Skeletal muscle cell (primary cell): ENCODE data around the gene WASF2.
A peak's percentile ranks its signal among the peaks of the same experiment; 100 is the strongest.
"Not testable (repeated sequence)": the region's sequence is repeated elsewhere in the genome, so short reads cannot be mapped to it uniquely, and the experiment has no call there.

Experiments used
- DNase-seq: peaks from one replicate; pipeline ENCODE4 v3.0.0-alpha.2; 2010; ENCODE audit warnings: low read depth
- H3K4me3 ChIP-seq: 2 replicates; pipeline ENCODE4 v1.5.1; 2011; ENCODE audit warnings: low read depth, mild to moderate bottlenecking, control low read depth, low read length, moderate library complexity

Gene WASF2

DNA sequence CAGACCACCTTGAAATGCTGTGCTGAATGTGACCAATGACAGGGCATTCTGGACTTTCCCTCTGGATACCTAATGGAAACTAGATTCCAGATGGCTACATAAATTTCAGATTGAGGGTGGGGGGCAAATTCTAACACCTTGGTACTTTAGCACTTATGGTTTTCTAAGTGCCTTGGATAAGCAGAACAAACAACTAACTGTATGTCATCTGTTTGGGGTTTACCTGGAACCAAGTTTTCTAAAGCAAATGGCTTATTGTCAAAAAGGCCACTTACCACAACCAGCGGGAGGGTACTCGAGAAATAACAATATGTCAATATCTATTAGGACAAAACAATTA is 58.4 kb downstream of the WASF2 start:
- no peak overlapping the region for H3K4me3 ChIP-seq
- DNase-seq, result no peak

DNA sequence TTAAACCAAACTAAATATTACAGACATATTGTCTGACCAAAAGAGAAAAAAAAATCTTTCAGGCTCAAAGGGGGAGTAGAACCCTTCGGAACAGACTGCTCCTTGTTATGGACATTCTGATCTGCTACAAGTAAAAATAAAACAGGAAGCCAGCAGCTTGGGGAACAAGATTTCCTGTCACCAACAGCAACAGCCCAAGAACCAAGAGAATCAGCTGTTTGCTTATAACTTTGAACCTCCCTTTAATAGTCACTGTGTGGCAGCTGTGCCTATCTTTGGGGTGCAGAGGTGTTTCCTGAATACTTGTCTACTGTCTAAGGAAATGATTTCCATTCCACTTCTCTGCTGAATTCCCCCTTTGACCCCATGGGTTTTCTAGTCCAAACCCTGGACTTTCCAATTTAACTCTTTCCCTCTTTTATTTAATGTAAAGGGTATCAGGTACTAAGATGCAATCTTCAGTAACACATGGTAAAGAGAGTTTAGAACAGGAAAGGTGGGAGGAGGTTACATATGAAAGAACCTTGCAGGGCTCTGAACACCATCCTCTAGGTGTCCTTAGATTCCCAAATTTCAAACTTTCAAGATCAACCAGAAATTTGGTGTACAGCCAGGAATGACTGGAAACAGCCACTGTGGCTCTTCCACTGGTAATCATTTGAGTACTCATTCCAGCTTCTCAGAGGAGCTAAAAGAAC is 58.9 kb downstream of the WASF2 start:
- H3K4me3 ChIP-seq, result no peak overlapping the region
- DNase-seq, result no peak

DNA sequence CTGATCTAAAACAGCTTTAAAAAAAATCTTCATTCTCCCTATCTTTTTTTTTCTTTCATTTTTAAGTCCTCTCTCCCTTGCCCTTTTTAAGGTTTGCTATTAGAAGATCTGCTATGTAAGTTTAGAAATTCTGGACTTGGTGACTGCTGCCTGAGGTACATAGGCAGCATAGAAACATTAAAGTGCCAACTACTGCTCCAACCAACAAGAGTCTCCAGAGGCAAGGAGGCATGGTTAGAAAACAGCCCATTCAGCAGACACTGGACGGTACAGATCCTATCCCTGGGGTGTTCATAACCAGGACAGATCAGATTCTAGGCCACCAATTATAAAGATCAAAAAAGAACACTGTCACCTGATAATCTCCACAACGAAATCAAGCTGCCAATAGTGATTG is 60.9 kb downstream of the WASF2 start:
- no peak overlapping the region for H3K4me3 ChIP-seq
- no peak for DNase-seq

DNA sequence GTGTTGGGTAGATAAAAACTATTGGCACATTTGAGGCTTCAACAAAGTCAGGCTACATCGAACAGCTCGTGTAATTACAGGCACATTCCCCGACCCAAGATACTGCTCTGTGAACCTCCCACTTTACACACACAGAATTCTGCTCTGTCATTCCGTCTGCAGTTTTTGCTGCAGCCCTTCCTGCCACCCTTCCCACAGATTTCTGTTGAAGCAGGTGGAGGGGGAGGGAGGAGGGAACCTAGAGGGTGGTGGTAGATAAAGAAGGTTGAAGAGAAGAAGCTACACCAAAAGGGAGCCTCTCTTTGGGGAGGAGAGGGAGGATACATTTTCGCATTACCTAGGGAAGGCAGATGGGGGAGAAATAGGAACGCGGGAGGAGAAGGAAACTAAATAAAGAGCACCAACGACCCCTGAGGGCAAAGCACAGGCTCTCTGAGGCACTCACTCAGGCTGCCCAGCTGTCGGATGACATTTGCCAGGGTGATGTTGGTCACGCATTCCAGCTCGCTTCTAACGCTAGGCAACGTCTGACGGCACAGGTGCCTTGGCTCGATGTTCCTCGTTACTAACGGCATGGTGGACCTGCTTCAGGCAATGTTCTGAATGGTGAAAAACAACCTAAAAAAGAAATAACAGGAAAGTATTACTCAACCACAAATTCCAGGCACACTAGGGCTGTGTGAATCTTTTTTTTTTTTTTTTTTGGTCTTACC is 61.5 kb downstream of the WASF2 start:
- no peak for DNase-seq
- no peak overlapping the region for H3K4me3 ChIP-seq

DNA sequence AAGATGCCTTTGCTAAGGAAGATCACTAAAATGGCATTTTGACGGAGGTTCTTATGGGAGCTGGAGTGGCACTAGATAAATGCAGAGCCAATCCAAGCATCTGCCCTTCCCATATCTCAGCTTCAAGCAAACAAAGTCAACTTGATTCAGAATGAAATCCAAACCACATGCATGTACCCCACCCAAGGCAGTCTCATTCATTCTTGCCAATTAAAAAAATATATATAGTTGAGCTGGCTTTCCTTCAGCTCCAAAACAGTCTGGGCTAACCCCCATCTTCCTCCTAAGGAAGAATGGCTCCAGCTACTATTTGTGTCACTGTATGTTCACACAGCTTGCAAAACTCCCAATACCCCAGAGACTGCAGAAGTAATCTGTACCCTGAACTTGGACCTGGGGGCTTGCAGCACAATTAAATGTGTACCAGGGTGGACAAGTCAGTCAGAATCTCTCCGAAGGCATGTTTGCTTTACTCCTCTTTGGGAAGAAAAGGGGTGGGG is 62.1 kb downstream of the WASF2 start:
- no peak overlapping the region for H3K4me3 ChIP-seq
- DNase-seq, result no peak

DNA sequence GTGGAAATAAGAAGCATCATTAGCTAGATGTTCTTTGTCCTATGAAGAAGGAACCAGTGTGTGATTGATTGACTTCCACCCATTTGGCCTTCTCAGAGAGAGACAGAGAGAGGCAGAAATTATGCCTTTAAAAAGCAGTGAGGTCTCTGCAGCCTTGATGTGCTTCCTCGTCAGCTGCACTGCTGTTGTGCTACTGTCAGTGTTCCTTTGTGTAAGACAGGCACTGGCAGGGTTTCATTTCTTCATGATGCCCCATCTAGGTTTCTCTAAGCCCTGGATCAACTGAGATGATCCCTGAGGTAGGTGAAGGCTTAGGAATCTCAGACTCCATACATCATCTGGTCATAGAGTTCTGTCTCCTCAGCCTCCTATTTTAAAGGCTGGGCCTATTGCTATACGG is 62.6 kb downstream of the WASF2 start:
- DNase-seq, result no peak
- H3K4me3 ChIP-seq, result no peak overlapping the region

DNA sequence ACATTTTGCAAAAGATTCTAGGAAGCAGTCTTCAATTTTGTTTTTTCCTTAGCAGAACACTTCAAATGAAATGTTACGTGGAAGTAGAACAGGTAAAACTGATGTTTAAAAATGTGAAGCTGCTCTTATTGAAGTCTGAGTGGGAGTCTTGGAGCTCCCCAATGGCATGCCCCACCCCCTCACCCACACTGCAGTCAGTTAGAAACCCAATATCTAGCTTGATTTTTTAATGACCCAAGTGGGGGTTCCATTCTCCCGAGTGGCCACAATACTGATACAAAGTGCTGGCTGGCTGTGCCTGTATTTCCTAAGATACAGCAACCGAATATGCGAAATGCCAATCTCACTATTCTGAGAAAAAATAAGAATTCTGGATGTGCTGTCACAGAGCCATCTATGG is 66.3 kb downstream of the WASF2 start:
- DNase-seq, result no peak
- no peak overlapping the region for H3K4me3 ChIP-seq

DNA sequence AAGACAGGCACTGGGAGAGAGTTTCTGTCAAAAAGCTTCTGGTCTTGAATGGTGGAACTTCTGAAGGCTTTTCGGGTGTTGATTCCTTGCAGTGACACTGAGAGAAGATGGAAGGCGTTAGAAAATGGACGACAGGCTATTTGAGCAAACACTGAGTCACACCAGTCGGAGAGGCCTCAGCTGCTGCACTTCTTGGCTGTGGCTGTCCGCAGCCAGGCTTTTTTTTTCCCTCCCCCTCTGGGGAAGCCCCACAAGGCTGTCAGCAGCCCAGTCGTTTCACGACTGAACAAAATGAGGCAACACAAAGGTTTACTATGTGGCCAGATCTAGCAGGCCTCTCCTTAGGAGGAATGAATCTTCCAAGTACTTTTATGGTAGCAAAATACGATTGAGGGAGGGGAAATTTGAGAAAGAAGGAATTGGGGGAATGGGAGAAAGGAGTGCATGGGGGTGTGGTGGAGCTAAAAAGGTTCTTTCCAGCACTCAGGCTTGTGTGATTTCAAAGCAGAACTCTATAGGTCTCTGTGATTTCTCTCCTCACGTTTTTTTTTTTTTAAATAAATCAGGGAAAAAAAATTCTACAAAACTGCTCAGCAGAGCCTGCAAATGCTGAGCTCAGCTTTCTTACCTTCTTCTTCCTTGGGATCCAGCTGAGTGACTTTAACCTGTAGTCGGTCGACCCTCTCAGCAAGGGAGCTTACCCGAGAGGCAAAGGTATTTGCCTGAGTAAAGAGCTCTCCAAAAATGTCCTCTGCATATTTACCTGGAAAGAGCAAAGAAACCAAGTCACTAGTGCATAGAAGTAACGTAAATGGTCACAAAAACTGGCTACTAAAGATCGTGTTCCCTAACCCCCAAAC is 71.4 kb downstream of the WASF2 start:
- DNase-seq, result peak; percentile 88
- no peak overlapping the region for H3K4me3 ChIP-seq

DNA sequence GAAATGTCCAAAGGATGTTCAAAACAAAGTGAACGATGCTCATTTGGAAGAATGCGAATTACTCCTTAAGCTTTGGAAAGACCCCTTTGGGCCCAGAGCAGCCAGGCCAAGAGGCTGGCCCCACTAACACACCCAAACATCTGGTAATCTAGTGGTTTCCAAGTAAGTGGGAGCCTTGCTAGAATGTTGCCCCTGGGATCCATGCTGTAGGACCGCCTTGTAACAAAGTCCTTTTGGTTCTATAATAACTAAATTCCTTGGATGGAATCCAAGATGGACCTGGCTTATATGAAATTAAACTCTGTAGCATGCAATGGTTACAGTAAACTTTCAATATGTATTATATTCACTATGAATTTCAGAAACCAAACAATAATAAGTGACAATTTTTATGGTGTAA is 72.3 kb downstream of the WASF2 start:
- no peak overlapping the region for H3K4me3 ChIP-seq
- DNase-seq, result no peak

DNA sequence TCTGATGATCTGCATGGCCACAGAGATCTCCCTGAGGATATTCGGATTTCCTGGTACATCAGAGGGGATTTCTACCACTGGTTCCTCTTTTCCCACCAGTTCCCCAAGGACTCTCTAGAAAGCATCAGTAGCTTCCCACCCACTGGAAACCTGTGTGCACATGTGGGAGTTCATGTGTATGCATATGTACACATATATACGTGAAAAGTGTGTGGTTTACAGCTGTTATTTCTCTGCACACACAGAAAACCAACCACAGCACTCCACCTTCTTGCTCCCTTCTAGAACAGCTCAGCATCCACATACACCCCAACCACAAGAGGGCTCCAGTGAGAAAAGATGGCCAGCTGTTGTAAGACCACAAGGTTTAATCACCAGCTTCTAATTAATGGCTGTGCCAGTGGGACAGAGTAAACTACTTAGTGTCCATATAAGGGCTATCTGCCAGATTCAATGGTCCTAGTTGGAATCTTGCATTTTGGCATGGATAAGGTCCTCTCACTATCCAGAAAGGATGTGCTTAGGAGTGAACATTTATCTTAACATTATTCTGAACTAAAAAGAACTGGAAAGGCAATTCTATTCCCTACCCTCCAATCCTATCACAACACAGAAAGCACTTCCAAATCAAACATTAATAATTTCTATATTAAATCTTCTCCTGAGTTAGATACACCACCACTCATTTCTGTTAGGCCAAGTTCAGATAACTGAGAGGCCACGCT is 73.4 kb downstream of the WASF2 start:
- DNase-seq, result no peak
- no peak overlapping the region for H3K4me3 ChIP-seq

DNA sequence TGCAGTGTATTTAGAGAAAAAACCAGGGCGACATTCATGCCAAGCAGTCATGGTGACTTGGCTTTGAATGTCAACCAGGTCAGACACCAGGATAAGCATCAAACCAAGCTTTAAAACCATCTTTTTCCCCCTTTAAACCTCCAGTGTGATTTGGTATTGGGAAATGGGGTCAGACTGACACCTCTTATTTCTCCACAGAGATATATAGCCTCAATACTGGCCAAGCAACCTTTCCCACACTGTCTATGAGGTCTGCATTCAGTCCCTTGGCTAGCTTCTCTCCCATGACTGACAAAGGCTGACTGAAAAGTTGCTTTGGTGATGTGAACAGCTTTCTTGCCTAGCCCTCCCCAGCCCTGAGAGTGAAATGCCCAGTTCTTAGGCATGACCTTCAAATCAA is 75.9 kb downstream of the WASF2 start:
- no peak for DNase-seq
- H3K4me3 ChIP-seq, result no peak overlapping the region

DNA sequence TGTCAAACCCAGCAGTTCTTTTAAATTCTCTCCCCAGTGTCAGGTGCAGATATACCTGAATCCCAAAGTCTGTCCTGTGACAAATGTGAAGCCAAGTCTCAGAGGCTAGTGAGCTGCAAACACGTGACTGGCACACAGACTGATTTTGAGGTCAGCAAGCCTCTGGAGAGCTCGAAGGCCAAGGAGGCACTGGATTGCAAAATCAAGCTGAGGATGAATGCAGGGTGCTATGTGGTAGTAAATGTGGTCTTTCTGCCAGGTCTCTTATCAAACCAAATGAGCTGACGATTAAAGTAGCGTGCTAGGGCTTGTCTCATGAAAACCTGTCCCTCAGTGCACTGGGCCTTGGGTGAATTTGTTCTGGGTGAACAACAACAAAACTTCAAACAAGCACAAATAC is 77.0 kb downstream of the WASF2 start:
- DNase-seq, result no peak

DNA sequence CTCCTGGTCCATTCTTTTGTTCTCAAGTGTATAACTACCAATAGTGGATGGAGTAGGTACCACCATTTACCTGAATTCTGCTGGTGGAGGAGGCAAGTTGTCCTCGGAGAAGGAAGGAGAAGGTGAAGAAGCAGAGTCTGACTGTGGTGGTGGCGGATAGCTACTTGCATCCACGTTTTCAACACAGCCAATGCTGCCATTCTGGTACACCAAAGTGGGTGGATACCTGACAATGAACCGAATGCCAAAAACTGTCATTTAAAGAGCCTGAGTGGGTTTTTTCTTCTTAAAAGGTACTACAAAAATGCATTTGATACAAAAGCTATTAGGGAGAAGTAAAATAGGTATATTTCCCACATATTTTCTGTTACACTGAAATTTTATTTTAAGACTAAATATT is 77.5 kb downstream of the WASF2 start:
- DNase-seq, result no peak
- H3K4me3 ChIP-seq, result no peak overlapping the region

More for the DNA sequence above, 77.0 kb downstream of the WASF2 start:
- H3K4me3 ChIP-seq, result no peak overlapping the region

DNA sequence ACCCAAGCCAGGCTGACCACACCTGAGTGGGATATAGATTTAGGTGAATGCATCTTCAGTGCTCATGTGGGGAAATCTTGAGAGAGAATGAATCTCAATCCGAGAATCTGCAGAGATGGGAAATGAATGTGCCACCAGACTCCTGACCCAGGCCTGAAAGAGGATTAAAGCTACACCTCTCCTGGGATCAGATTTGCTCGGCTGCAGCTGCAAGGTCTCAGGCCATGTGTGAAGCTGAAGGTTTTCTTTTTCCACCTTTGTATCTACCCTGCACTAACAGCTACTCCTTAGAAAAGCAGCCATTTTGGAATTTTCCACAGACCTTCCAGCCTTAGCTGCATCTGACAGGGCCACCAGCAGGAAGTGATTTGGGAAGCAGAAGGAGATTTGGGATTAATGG is 79.3 kb downstream of the WASF2 start:
- no peak overlapping the region for H3K4me3 ChIP-seq
- no peak for DNase-seq

DNA sequence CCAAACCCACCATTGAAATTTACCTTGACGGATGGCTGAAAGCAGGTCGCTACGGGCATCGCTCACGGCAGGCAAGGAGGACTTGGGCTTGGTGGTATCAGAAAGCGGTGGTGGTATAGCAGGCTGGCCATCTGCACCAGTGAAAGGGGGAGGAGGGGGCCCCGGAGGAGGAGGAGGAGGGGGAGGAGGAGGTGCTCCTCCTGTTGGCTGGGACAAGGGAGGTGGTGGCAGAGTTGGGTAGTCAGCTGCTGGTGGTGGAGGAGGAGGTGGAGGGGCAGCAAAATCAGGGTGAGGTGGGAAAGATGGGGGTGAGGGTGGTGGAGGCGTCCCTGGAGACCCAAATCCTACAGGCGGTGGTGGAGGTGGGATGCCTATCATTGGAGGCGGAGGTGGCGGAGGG is 80.3 kb downstream of the WASF2 start:
- no peak overlapping the region for H3K4me3 ChIP-seq
- DNase-seq, result no peak

DNA sequence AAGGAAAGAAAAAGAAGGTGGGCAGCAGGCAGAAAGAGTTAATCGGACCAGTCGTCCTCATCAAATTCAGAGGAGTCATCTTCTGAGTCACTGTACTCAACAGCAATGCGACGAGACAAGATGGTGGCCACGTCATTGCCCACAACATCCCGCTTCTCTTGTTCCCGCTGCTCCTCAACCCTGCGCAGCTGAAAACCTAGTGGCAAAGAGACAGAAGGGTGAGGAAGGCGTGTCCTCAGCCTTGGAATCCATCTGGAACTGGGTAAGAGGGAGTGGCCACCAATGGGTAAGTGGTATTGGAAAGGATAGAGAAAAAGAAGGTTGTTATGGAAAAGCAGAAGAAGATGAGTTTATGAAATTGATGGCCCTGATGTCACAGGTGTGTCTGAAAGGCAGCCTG is 81.8 kb downstream of the WASF2 start:
- H3K4me3 ChIP-seq, result no peak overlapping the region
- DNase-seq, result no peak

DNA sequence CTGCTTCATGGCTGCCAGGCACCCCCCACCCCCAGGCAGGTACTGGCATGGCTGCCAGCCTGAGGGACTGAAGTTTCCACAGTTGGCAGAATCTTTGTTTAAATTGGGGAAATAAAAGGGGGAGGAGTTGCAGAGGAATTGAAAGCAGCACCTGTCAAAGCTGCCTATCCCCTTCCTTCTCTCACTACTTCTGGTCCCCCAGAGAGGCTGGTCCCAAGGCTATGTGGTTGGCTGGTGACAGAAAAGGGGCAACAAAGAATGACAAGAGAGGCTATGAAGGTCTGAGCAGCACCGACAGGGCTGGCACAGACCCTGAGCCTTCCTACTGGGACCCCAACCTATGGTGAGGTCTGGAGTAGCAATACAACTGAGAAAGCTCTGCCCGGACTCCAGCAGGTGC is 83.2 kb downstream of the WASF2 start:
- not testable (repeated sequence) for H3K4me3 ChIP-seq, DNase-seq

DNA sequence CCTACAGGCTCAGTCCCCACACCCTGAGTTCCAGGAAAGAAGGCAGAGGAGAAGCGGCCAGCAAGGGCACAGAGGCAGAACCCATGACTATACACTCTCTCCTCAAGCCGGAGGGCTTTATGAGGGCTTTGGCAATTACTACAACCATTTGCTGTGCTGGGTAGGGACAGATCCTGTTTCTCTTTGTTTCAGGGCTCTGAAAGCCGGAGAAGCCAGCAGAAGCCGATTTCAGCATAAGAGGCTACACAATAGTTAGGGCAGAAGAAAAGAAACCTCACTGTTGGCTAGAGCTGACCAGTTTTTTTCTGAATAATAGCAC is 83.6 kb downstream of the WASF2 start:
- no peak for DNase-seq
- no peak overlapping the region for H3K4me3 ChIP-seq

DNA sequence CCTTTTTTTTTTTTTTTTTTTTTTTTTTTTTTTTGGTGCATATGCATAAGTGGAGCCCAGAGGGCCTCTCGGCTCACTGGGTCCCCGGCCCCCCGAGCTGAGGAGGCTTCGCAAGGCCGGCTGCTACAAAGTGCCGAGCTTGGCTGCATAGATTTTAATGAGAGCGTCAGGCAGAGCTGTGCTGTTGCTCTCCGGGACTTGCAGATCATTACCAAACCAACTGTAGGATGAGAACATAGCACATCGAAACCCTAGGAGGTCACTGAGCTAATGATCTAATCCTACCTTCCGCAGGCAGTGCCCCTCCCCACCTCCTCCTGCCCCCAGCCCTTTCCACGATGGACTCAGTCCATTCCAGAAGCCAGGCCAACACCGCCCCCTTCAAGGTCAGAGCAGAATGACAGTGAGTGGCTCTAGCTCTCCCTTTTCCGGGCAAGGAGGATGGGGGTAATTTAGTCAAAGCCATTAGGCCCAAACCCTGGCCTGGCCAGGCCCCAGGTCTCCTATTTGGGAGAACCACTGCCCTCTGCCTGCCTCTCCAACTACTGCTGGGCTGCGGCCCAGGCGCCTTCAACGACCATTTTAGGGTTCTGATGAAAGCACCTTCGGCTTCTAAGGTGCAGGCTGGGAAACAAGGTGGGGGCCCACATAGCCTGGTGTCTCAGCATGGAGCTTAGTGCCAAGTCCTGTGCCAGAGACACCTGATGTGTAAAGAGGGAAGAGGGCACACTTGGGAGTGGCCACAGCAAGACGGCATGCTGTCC is 84.2 kb downstream of the WASF2 start:
- not testable (repeated sequence) for DNase-seq, H3K4me3 ChIP-seq
